ENCODE measurements around the gene ZNF610.

- no peak for TF ChIP-seq CTCF (IDR thresholded peaks at IDR 0.05)
- TF ChIP-seq POLR2AphosphoS5 (IDR thresholded peaks at IDR 0.05; ENCODE audit: low read depth, low read length) = no peak
- TF ChIP-seq TCF7L2 (IDR thresholded peaks at IDR 0.05; ENCODE audit: low read depth, low read length) = no peak
Measured at GRCh38 chr19:52336791-52337381, 843 bp downstream of the ZNF610 start.

Data from Panc1 (cell line).